HEK293T (cell line): Measurements from ENCODE around the gene SDHA.

Experiments
- CTCF ChIA-PET: fragments of 350-600 bp; formaldehyde crosslinking; extraction: SDS; loops from one replicate; lab custom pipeline; 2021; ENCODE audit warnings: antibody characterized with exemption, inconsistent platforms; lab: Yijun Ruan, JAX
- POLR2A ChIA-PET: fragments of 350-600 bp; formaldehyde crosslinking; extraction: SDS; loops from one replicate; lab custom pipeline; 2020; ENCODE audit warnings: antibody characterized with exemption, inconsistent platforms; lab: Yijun Ruan, JAX
- DNase-seq: peaks from one replicate; pipeline ENCODE4 v3.0.0; 2012; ENCODE audit warnings: mixed read lengths; ENCODE audit errors: extremely low spot score
- ARNT ChIP-seq: fragments of 450-650 bp; IDR thresholded peaks from 2 replicates; pipeline ENCODE4 v1.6.1; 2017; ENCODE audit warnings: mild to moderate bottlenecking
- BHLHE40 ChIP-seq: fragments of 450-650 bp; IDR thresholded peaks from 2 replicates; pipeline ENCODE4 v1.6.1; 2016; ENCODE audit warnings: mild to moderate bottlenecking, moderate library complexity, borderline replicate concordance
- CTBP1 ChIP-seq: fragments of 450-650 bp; IDR thresholded peaks from 2 replicates; pipeline ENCODE4 v1.6.1; 2016; ENCODE audit warnings: borderline replicate concordance
- ELF4 ChIP-seq: fragments of 450-650 bp; IDR thresholded peaks from 2 replicates; pipeline ENCODE4 v1.6.1; 2017; ENCODE audit warnings: antibody characterized with exemption
- FOXA1 ChIP-seq: fragments of 450-650 bp; IDR thresholded peaks from 2 replicates; pipeline ENCODE4 v1.6.1; 2016; ENCODE audit warnings: mild to moderate bottlenecking
- FOXK2 ChIP-seq: fragments of 450-650 bp; IDR thresholded peaks from 2 replicates; pipeline ENCODE4 v1.6.1; 2016; ENCODE audit warnings: mild to moderate bottlenecking
- FOXM1 ChIP-seq: fragments of 450-650 bp; IDR thresholded peaks from 2 replicates; pipeline ENCODE4 v1.6.1; 2017; ENCODE audit warnings: mild to moderate bottlenecking, borderline replicate concordance
- HDGF ChIP-seq: fragments of 450-650 bp; IDR thresholded peaks from 2 replicates; pipeline ENCODE4 v1.6.1; 2017; ENCODE audit warnings: antibody characterized with exemption, borderline replicate concordance
- L3MBTL2 ChIP-seq: fragments of 450-650 bp; conservative IDR thresholded peaks from 2 replicates; pipeline ENCODE4 v1.6.1; 2016; ENCODE audit warnings: mild to moderate bottlenecking
- LEF1 ChIP-seq: fragments of 450-650 bp; IDR thresholded peaks from 2 replicates; pipeline ENCODE4 v1.6.1; 2017; ENCODE audit warnings: mild to moderate bottlenecking, borderline replicate concordance
- NFRKB ChIP-seq: fragments of 450-650 bp; IDR thresholded peaks from 2 replicates; pipeline ENCODE4 v1.6.1; 2016; ENCODE audit warnings: mild to moderate bottlenecking, moderate library complexity
- PKNOX1 ChIP-seq: fragments of 450-650 bp; IDR thresholded peaks from 2 replicates; pipeline ENCODE4 v1.6.1; 2016
- SP1 ChIP-seq: fragments of 450-650 bp; IDR thresholded peaks from 2 replicates; pipeline ENCODE4 v1.6.1; 2017
- SUZ12 ChIP-seq: fragments of 450-650 bp; IDR thresholded peaks from 2 replicates; pipeline ENCODE4 v1.6.1; 2016; ENCODE audit warnings: mild to moderate bottlenecking
- TARDBP ChIP-seq: fragments of 450-650 bp; IDR thresholded peaks from 2 replicates; pipeline ENCODE4 v1.6.1; 2016
- ZNF384 ChIP-seq: fragments of 450-650 bp; IDR thresholded peaks from 2 replicates; pipeline ENCODE4 v1.6.1; 2016

Gene SDHA

DNA sequence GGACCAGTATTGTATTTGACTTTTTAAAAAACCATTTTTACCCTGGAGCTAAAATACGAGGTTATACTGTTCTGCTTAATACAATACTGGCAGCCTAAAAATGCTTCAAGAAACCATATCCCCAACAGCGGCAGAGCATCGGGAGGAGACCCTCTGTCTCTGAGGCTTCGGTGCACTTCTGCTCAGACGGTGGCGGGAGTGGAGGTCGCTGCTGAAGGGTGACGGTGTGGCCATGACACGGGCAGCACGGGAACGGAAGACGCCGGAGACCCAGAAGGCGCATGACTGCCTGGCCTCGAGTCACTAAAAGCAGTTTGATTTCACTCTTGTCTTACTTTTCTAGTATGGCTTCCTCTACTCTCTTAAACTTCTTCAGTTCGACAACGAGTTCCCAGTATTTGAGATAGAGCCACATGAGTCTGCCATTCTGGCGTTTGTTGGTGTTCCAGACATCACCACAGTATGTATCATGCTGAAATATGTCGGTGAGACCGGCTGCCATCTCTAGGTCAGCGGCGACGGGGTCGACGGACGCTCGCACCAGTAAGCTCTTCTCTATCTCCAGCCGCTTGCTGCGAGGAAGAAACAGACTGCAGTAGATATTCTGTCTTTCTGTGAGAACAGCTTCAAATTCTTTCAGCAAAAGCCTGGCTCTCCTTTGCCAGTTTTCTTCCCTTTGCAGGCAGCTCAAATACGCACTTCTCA, 13.0 kb upstream of the SDHA start:
- POLR2A ChIA-PET, result interaction anchor here (1.1 kb wide), 1 partner anchor 13 kb away, joined by 3 read pairs; the partner anchor contains the start of genes CCDC127 and SDHA
- no peak for DNase-seq
- CTCF ChIA-PET, result interaction anchor here (1.4 kb wide), 1 partner anchor 17 kb away, joined by 5 read pairs; no protein-coding TSS in a partner anchor
- TF ChIP-seq SP1, result no peak
- no peak for TF ChIP-seq NFRKB
- no peak for TF ChIP-seq L3MBTL2
- TF ChIP-seq SUZ12, result no peak
- TF ChIP-seq CTBP1, result no peak
- TF ChIP-seq FOXA1, result no peak
- no peak for TF ChIP-seq FOXM1
- TF ChIP-seq FOXK2, result no peak
- TF ChIP-seq HDGF, result no peak
- TF ChIP-seq TARDBP, result no peak
- TF ChIP-seq ELF4, result no peak
- TF ChIP-seq ARNT, result no peak
- no peak for TF ChIP-seq BHLHE40
- TF ChIP-seq PKNOX1, result no peak
- TF ChIP-seq ZNF384, result no peak

DNA sequence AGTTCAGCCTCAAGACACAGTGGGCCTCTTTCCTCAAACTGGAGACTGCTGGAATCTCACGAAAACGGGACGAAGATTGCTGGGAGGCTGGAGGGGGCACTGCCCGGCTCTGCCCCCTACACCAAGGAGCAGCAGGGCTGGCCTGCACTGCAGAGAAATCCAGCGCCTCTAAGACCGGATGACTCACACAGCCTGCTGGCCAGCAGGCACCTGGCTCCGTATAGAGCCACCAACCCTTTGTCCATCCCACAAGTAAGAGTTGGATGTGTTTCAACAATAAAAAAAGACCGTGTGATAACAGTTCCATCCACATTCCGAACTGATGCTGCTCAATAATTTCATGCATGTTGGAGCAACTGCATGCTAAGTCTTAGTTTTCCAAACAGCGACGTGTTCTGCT, 11.7 kb upstream of the SDHA start:
- no peak for DNase-seq
- CTCF ChIA-PET, result no interaction called here
- no peak for TF ChIP-seq TARDBP
- no peak for TF ChIP-seq BHLHE40
- no peak for TF ChIP-seq L3MBTL2
- no peak for TF ChIP-seq SUZ12
- TF ChIP-seq PKNOX1, result no peak
- TF ChIP-seq HDGF, result no peak
- no peak for TF ChIP-seq FOXA1
- no peak for TF ChIP-seq ZNF384
- TF ChIP-seq ELF4, result no peak
- TF ChIP-seq ARNT, result no peak
- no peak for TF ChIP-seq FOXK2
- no peak for TF ChIP-seq CTBP1
- no peak for TF ChIP-seq FOXM1
- no peak for TF ChIP-seq SP1
- TF ChIP-seq LEF1, result no peak
- TF ChIP-seq NFRKB, result no peak
- POLR2A ChIA-PET, result interaction anchor here (1.1 to 2.3 kb wide), 2 partner anchors 12 kb away, joined by 3 to 9 read pairs; partner anchors contain the start of genes CCDC127 and SDHA

GRCh38 chr5:206927-207536, 11.1 kb upstream of the SDHA start:
- CTCF ChIA-PET, result no interaction called here
- POLR2A ChIA-PET, result interaction anchor here (2.3 to 2.4 kb wide), 2 partner anchors 11 to 19 kb away, joined by 6 to 9 read pairs; partner anchors contain the start of genes CCDC127 and SDHA
- no peak for TF ChIP-seq L3MBTL2
- no peak for TF ChIP-seq ELF4
- TF ChIP-seq HDGF, result no peak
- no peak for TF ChIP-seq ARNT
- no peak for TF ChIP-seq FOXA1
- no peak for TF ChIP-seq LEF1
- no peak for TF ChIP-seq SUZ12
- TF ChIP-seq PKNOX1, result no peak
- no peak for TF ChIP-seq CTBP1
- TF ChIP-seq NFRKB, result no peak
- DNase-seq, result no peak

- POLR2A ChIA-PET, result interaction anchor here (2.3 to 2.4 kb wide), 2 partner anchors 11 to 20 kb away, joined by 6 to 9 read pairs; partner anchors contain the start of genes CCDC127 and SDHA
- CTCF ChIA-PET, result interaction anchor here (1.6 kb wide), 1 partner anchor 20 kb away, joined by 4 read pairs; no protein-coding TSS in a partner anchor
- no peak for TF ChIP-seq FOXK2
- no peak for TF ChIP-seq BHLHE40
- no peak for DNase-seq
Observed at GRCh38 chr5:207599-207998, 10.5 kb upstream of the SDHA start.

DNA sequence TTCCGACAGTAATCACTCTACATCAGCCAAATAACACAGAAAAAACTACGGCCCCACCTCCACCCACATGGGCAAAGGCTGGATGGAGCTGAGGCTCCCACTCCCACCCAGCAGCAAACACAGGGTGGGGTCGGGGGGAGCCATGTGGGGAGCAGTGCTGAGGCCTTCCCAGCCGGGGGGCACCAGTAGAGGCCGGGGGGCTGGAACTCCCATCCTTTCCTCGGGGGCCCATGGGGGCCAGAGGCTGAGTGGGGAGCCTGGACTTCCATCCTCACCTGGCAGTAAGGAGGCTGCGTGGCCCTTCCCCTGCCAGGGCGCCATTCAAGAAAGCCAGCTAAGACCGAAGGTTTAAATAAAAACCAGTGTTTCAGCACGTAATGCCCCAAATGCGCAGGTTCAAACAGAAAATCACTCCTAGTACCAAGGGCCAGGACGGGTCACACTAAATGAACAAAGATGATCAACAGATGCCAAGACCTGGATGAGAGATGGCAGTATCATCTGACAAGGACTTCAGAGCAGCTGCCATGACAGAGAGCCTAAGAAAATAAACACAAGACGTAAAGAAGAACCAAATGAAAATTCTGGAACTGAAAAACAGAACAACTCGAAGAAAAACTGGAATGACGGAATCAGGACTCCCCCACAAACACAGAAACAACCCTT, 9.5 kb upstream of the SDHA start:
- no peak for DNase-seq
- no peak for TF ChIP-seq SUZ12
- no peak for TF ChIP-seq TARDBP
- no peak for TF ChIP-seq HDGF
- CTCF ChIA-PET, result interaction anchor here (0.6 to 1.6 kb wide), 2 partner anchors 21 to 25 kb away, joined by 4 read pairs; no protein-coding TSS in a partner anchor
- POLR2A ChIA-PET, result interaction anchor here (2.3 to 2.4 kb wide), 2 partner anchors 10 to 21 kb away, joined by 6 to 9 read pairs; partner anchors contain the start of genes CCDC127 and SDHA
